ENCODE measurements around the gene METTL5.
"Not testable (repeated sequence)": the region's sequence is repeated elsewhere in the genome, so short reads cannot be mapped to it uniquely, and the experiment has no call there.

The METTL5 gene

GRCh38 chr2:169838743-169839489, 14.2 kb upstream of the METTL5 start:
- DNase-seq (ENCODE audit: insufficient read length, low spot score) = no peak
- no peak for FAIRE-seq

GRCh38 chr2:169834401-169834800, 9.7 kb upstream of the METTL5 start:
- DNase-seq (ENCODE audit: insufficient read length, low spot score) = no peak

GRCh38 chr2:169828141-169828811, 3.6 kb upstream of the METTL5 start:
- FAIRE-seq (no peak), DNase-seq (ENCODE audit: insufficient read length, low spot score) (peak; percentile 69)

More at GRCh38 chr2:169834401-169834800, 9.7 kb upstream of the METTL5 start:
- FAIRE-seq = no peak

- DNase-seq (ENCODE audit: insufficient read length, low spot score) (peak; percentile 98), FAIRE-seq (no peak)
These were observed 2.8 kb upstream of the METTL5 start, which contains the start of gene UBR3 for GRCh38 chr2:169827272-169828140. TSS of gene UBR3 (plus strand) at chr2:169827454. CDS start at chr2:169827508, 54 bp downstream.

GRCh38 chr2:169823996-169824372, 721 bp downstream of the METTL5 start:
- FAIRE-seq (no peak), DNase-seq (ENCODE audit: insufficient read length, low spot score) (no peak)

- FAIRE-seq (no peak), DNase-seq (ENCODE audit: insufficient read length, low spot score) (no peak)
These were observed 1.8 kb downstream of the METTL5 start for GRCh38 chr2:169822785-169823392.

GRCh38 chr2:169822036-169822435, 2.7 kb downstream of the METTL5 start:
- FAIRE-seq = no peak

GRCh38 chr2:169820101-169820500, 4.6 kb downstream of the METTL5 start:
- not testable (repeated sequence) for DNase-seq (ENCODE audit: insufficient read length, low spot score); FAIRE-seq

More at GRCh38 chr2:169822036-169822435, 2.7 kb downstream of the METTL5 start:
- no peak for DNase-seq (ENCODE audit: insufficient read length, low spot score)

- no peak for DNase-seq (ENCODE audit: insufficient read length, low spot score)
These were observed 5.6 kb downstream of the METTL5 start for GRCh38 chr2:169819106-169819505.

GRCh38 chr2:169818241-169818640, 6.5 kb downstream of the METTL5 start:
- FAIRE-seq = no peak
- DNase-seq (ENCODE audit: insufficient read length, low spot score) = no peak

More at GRCh38 chr2:169819106-169819505, 5.6 kb downstream of the METTL5 start:
- no peak for FAIRE-seq

- not testable (repeated sequence) for FAIRE-seq; DNase-seq (ENCODE audit: insufficient read length, low spot score)
These were observed 7.3 kb downstream of the METTL5 start for GRCh38 chr2:169817369-169817768.

GRCh38 chr2:169816961-169817360, 7.7 kb downstream of the METTL5 start:
- not testable (repeated sequence) for DNase-seq (ENCODE audit: insufficient read length, low spot score); FAIRE-seq

- FAIRE-seq (peak; percentile 16), DNase-seq (ENCODE audit: insufficient read length, low spot score) (no peak)
These were observed 8.9 kb downstream of the METTL5 start for GRCh38 chr2:169815849-169816248.

GRCh38 chr2:169808221-169808620, 16.5 kb downstream of the METTL5 start:
- FAIRE-seq (no peak), DNase-seq (ENCODE audit: insufficient read length, low spot score) (no peak)

GRCh38 chr2:169806586-169806985, 18.1 kb downstream of the METTL5 start:
- no peak for FAIRE-seq
- DNase-seq (ENCODE audit: insufficient read length, low spot score) = no peak

- FAIRE-seq = no peak
- no peak for DNase-seq (ENCODE audit: insufficient read length, low spot score)
These were observed 21.2 kb downstream of the METTL5 start for GRCh38 chr2:169803480-169803879.

- FAIRE-seq (peak; percentile 33), DNase-seq (ENCODE audit: insufficient read length, low spot score) (peak; percentile 98)
These were observed 25.8 kb downstream of the METTL5 start, which contains the start of gene SSB for GRCh38 chr2:169798718-169799592. TSS of gene SSB (plus strand) at chr2:169798871. CDS start at chr2:169800961, 2,090 bp downstream.

GRCh38 chr2:169798397-169798717, 26.3 kb downstream of the METTL5 start:
- no peak for FAIRE-seq
- no peak for DNase-seq (ENCODE audit: insufficient read length, low spot score)

- FAIRE-seq (no peak), DNase-seq (ENCODE audit: insufficient read length, low spot score) (no peak)
These were observed 27.1 kb downstream of the METTL5 start for GRCh38 chr2:169797601-169798000.

GRCh38 chr2:169796441-169796840, 28.3 kb downstream of the METTL5 start:
- FAIRE-seq = no peak
- no peak for DNase-seq (ENCODE audit: insufficient read length, low spot score)

Data from HTR-8/SVneo (cell line).